MG63 (cell line): ENCODE results near the gene UFSP2. TPM values are rescaled to one million over a fixed set of nuclear protein-coding genes. Genes with fewer than 3 reads are reported as not detected.

ENCODE experiments used
- DNase-seq: peaks from one replicate; pipeline ENCODE4 v3.0.0-alpha.2; 2020
- H3K27me3 ChIP-seq: fragments of 250-450 bp; sonication (Bioruptor Pico); 2 replicates; pipeline ENCODE4 v1.5.1; 2020; ENCODE audit warnings: mild to moderate bottlenecking, moderate library complexity
- H3K36me3 ChIP-seq: fragments of 250-450 bp; sonication (Bioruptor Pico); 2 replicates; pipeline ENCODE4 v1.5.1; 2020; ENCODE audit warnings: mild to moderate bottlenecking, moderate library complexity
- H3K4me3 ChIP-seq: fragments of 250-450 bp; sonication (Bioruptor Pico); 2 replicates; pipeline ENCODE4 v1.5.1; 2020; ENCODE audit warnings: mild to moderate bottlenecking, moderate library complexity
- H3K9me3 ChIP-seq: fragments of 250-450 bp; sonication (Bioruptor Pico); 2 replicates; pipeline ENCODE4 v1.5.1; 2020; ENCODE audit warnings: mild to moderate bottlenecking, moderate library complexity
- total RNA-seq: library from RNA; depleted of rRNA; stranded (reverse); fragments of >200 nt; shearing (Covaris generic); gene quantifications from 2 replicates; pipeline ENCODE4 v1.2.3, GENCODE V29; 2014; ENCODE audit warnings: low replicate concordance; rRNA removed

UFSP2 gene
- 12.2 and 19.9 TPM in 2 replicates for total RNA-seq

- no peaks in the 10 kb centered on the region for H3K9me3 ChIP-seq
- peak; percentile 73 for DNase-seq
- H3K4me3 ChIP-seq = peak within 1 kb of the TSS; percentile 69
- no peaks in the 10 kb centered on the region for H3K27me3 ChIP-seq
- H3K36me3 ChIP-seq = no peaks in the 10 kb centered on the region
Measured at GRCh38 chr4:185425647-185426352, at the start of gene UFSP2. Gene UFSP2 (minus strand): TSS chr4:185425964. CDS start chr4:185425868, 96 bp downstream.

- Histone ChIP-seq H3K27me3 (0 out of 2 replicates have a peak, but pooled peaks cover 2% of the 10 kb centered on the region), H3K9me3 (no peaks in the 10 kb centered on the region)
- DNase-seq = no peak
Measured at GRCh38 chr4:185473247-185473646, 47.5 kb upstream of the UFSP2 start.

GRCh38 chr4:185472103-185472542 is 46.4 kb upstream of the UFSP2 start:
- no peak for DNase-seq
- Histone ChIP-seq H3K36me3 (no peaks in the 10 kb centered on the region), H3K4me3 (peak overlapping the region; percentile 53), H3K9me3 (no peaks in the 10 kb centered on the region), H3K27me3 (0 out of 2 replicates have a peak, but pooled peaks cover 2% of the 10 kb centered on the region)

More at GRCh38 chr4:185473247-185473646, 47.5 kb upstream of the UFSP2 start:
- H3K36me3 ChIP-seq = no peaks in the 10 kb centered on the region
- H3K4me3 ChIP-seq = no peak overlapping the region

GRCh38 chr4:185471235-185472102 is 45.7 kb upstream of the UFSP2 start, which contains the start of gene CCDC110:
Gene CCDC110 (minus strand): TSS chr4:185471733. CDS start chr4:185471683, 50 bp downstream.
- DNase-seq = peak; percentile 75
- Histone ChIP-seq H3K36me3 (no peaks in the 10 kb centered on the region), H3K27me3 (0 out of 2 replicates have a peak, but pooled peaks cover 2% of the 10 kb centered on the region), H3K9me3 (no peaks in the 10 kb centered on the region), H3K4me3 (peak within 1 kb of the TSS; percentile 53)

- DNase-seq = peak; percentile 7
- Histone ChIP-seq H3K27me3 (0 out of 2 replicates have a peak, but pooled peaks cover 2% of the 10 kb centered on the region), H3K4me3 (peak overlapping the region; percentile 47), H3K9me3 (no peaks in the 10 kb centered on the region), H3K36me3 (no peaks in the 10 kb centered on the region)
Measured at GRCh38 chr4:185470501-185471195, 44.9 kb upstream of the UFSP2 start.

- no peaks in the 10 kb centered on the region for H3K9me3 ChIP-seq
- 0 out of 2 replicates have a peak, but pooled peaks cover 2% of the 10 kb centered on the region for H3K27me3 ChIP-seq
- no peak for DNase-seq
- H3K4me3 ChIP-seq = no peak overlapping the region
- no peaks in the 10 kb centered on the region for H3K36me3 ChIP-seq
Measured at GRCh38 chr4:185469580-185470154, 43.9 kb upstream of the UFSP2 start.

GRCh38 chr4:185468999-185469398 is 43.2 kb upstream of the UFSP2 start:
- no peak for DNase-seq
- H3K36me3 ChIP-seq = no peaks in the 10 kb centered on the region
- H3K4me3 ChIP-seq = no peak overlapping the region
- 0 out of 2 replicates have a peak, but pooled peaks cover 2% of the 10 kb centered on the region for H3K27me3 ChIP-seq
- no peaks in the 10 kb centered on the region for H3K9me3 ChIP-seq

- Histone ChIP-seq H3K36me3 (no peaks in the 10 kb centered on the region), H3K27me3 (0 out of 2 replicates have a peak, but pooled peaks cover 2% of the 10 kb centered on the region), H3K4me3 (no peak overlapping the region), H3K9me3 (no peaks in the 10 kb centered on the region)
- no peak for DNase-seq
Measured at GRCh38 chr4:185467991-185468390, 42.2 kb upstream of the UFSP2 start.

- Histone ChIP-seq H3K36me3 (no peaks in the 10 kb centered on the region), H3K27me3 (0 out of 2 replicates have a peak, but pooled peaks cover 2% of the 10 kb centered on the region), H3K9me3 (no peaks in the 10 kb centered on the region), H3K4me3 (no peak overlapping the region; the same call in 1 of the 2 replicates)
- DNase-seq = no peak
Measured at GRCh38 chr4:185467101-185467500, 41.3 kb upstream of the UFSP2 start.

- Histone ChIP-seq H3K27me3 (0 out of 2 replicates have a peak, but pooled peaks cover 1% of the 10 kb centered on the region), H3K9me3 (no peaks in the 10 kb centered on the region), H3K4me3 (no peak overlapping the region), H3K36me3 (no peaks in the 10 kb centered on the region)
- no peak for DNase-seq
Measured at GRCh38 chr4:185465707-185466106, 39.9 kb upstream of the UFSP2 start.

GRCh38 chr4:185464887-185465286 is 39.1 kb upstream of the UFSP2 start:
- Histone ChIP-seq H3K27me3 (no peaks in the 10 kb centered on the region), H3K4me3 (no peak overlapping the region), H3K36me3 (no peaks in the 10 kb centered on the region), H3K9me3 (no peaks in the 10 kb centered on the region)
- no peak for DNase-seq

- Histone ChIP-seq H3K36me3 (no peaks in the 10 kb centered on the region), H3K4me3 (no peak overlapping the region), H3K27me3 (no peaks in the 10 kb centered on the region), H3K9me3 (no peaks in the 10 kb centered on the region)
- DNase-seq = no peak
Measured at GRCh38 chr4:185464183-185464582, 38.4 kb upstream of the UFSP2 start.

GRCh38 chr4:185463541-185463940 is 37.8 kb upstream of the UFSP2 start:
- H3K9me3 ChIP-seq = no peaks in the 10 kb centered on the region
- H3K4me3 ChIP-seq = no peak overlapping the region
- H3K36me3 ChIP-seq = no peaks in the 10 kb centered on the region
- DNase-seq = no peak
- no peaks in the 10 kb centered on the region for H3K27me3 ChIP-seq

GRCh38 chr4:185461565-185461964 is 35.8 kb upstream of the UFSP2 start:
- Histone ChIP-seq H3K9me3 (no peaks in the 10 kb centered on the region), H3K4me3 (no peak overlapping the region), H3K27me3 (no peaks in the 10 kb centered on the region), H3K36me3 (no peaks in the 10 kb centered on the region)
- DNase-seq = no peak

GRCh38 chr4:185457136-185457535 is 31.4 kb upstream of the UFSP2 start:
- no peak for DNase-seq
- no peaks in the 10 kb centered on the region for H3K27me3 ChIP-seq
- no peaks in the 10 kb centered on the region for H3K9me3 ChIP-seq
- H3K36me3 ChIP-seq = no peaks in the 10 kb centered on the region
- H3K4me3 ChIP-seq = no peak overlapping the region

GRCh38 chr4:185456131-185456530 is 30.4 kb upstream of the UFSP2 start:
- Histone ChIP-seq H3K4me3 (no peak overlapping the region), H3K36me3 (no peaks in the 10 kb centered on the region), H3K9me3 (no peaks in the 10 kb centered on the region), H3K27me3 (no peaks in the 10 kb centered on the region)
- no peak for DNase-seq
